Upper lobe of left lung (tissue), 6 donors: ENCODE measurements around the gene ACAP3. TPM values are rescaled to one million over a fixed set of nuclear protein-coding genes. Genes with fewer than 3 reads are reported as not detected.
"Not testable (repeated sequence)": the region's sequence is repeated elsewhere in the genome, so short reads cannot be mapped to it uniquely, and the experiment has no call there.

ENCODE experiments used
- ATAC-seq, 2 donors: fragments of 200-7000 bp; cut with Tn5 transposase; one replicate each; pipeline ENCODE4 v1.9.1; 2022; ENCODE audit warnings: mild to moderate bottlenecking in 2 of 2, moderate library complexity in 2 of 2; ENCODE audit not compliant: low FRiP score in 2 of 2
- DNase-seq, 2 donors: peaks; one replicate each; pipeline ENCODE4 v3.0.0-alpha.2; 2019 to 2020
- H3K27ac ChIP-seq, 4 donors: fragments of 200-600 bp; sonication (generic); one replicate each; pipeline ENCODE4 v1.5.1; 2016 to 2019
- H3K27me3 ChIP-seq, 4 donors: fragments of 200-600 bp; sonication (generic); one replicate each; pipeline ENCODE4 v1.5.1; 2017 to 2019
- H3K36me3 ChIP-seq, 4 donors: fragments of 200-600 bp; sonication (generic); one replicate each; pipeline ENCODE4 v1.5.1; 2016 to 2019
- H3K4me1 ChIP-seq, 4 donors: fragments of 200-600 bp; sonication (generic); one replicate each; pipeline ENCODE4 v1.5.1; 2018 to 2019
- H3K4me3 ChIP-seq, 4 donors: fragments of 200-600 bp; sonication (generic); one replicate each; pipeline ENCODE4 v1.5.1; 2017 to 2019; ENCODE audit warnings: mild to moderate bottlenecking in 2 of 4, moderate library complexity in 1 of 4
- H3K9me3 ChIP-seq, 4 donors: fragments of 200-600 bp; sonication (generic); one replicate each; pipeline ENCODE4 v1.5.1; 2018 to 2019
- EP300 ChIP-seq, 4 donors: sonication (generic); formaldehyde crosslinking; IDR thresholded peaks; one replicate each; pipeline ENCODE4 v1.5.1; 2017; ENCODE audit warnings: antibody characterized with exemption in 4 of 4, control low read depth in 2 of 4
- POLR2A ChIP-seq, 4 donors: fragments of 450-650 bp; IDR thresholded peaks; one replicate each; pipeline ENCODE4 v1.5.1; 2016 to 2017; ENCODE audit warnings: antibody characterized with exemption in 4 of 4, mild to moderate bottlenecking in 2 of 4
- POLR2AphosphoS5 ChIP-seq, 2 donors: sonication (generic); formaldehyde crosslinking; IDR thresholded peaks; one replicate each; pipeline ENCODE4 v1.5.1; 2017; ENCODE audit warnings: antibody characterized with exemption in 2 of 2
- WGBS, 2 donors: methylation state at CpG; one replicate each; pipeline ENCODE4 v1.1.5; 2017 to 2018; 5-methylcytosine and 5-hydroxymethylcytosine counted together
- total RNA-seq, 6 donors: library from RNA; depleted of rRNA in 4 of 6; stranded (reverse); fragments of >200 nt in 4 of 6; gene quantifications; one replicate each; pipeline versions ENCODE4 v1.1.0 to v1.2.1, GENCODE V29; 2016 to 2021
- TF ChIP-seq, protein P1 (sequence below), 6 experiments: fragments of 450-650 bp in 4 of 6; fragments of 200-600 bp in 2 of 6; sonication (generic) in 2 of 6; IDR thresholded peaks; one replicate each; pipeline ENCODE4 v1.5.1; 2016 to 2019; ENCODE audit warnings: antibody characterized with exemption in 6 of 6
- donor health status: DM: no; HTN: no; CAD: no; lungs with moderate emphysema.
- donor health status: DM: no; HTN: yes; CAD: no; lungs with severe emphysema.

Gene ACAP3
- total RNA-seq, 6 donors from 2014 or later = 33.5 to 166 (median 60.1) TPM

DNA sequence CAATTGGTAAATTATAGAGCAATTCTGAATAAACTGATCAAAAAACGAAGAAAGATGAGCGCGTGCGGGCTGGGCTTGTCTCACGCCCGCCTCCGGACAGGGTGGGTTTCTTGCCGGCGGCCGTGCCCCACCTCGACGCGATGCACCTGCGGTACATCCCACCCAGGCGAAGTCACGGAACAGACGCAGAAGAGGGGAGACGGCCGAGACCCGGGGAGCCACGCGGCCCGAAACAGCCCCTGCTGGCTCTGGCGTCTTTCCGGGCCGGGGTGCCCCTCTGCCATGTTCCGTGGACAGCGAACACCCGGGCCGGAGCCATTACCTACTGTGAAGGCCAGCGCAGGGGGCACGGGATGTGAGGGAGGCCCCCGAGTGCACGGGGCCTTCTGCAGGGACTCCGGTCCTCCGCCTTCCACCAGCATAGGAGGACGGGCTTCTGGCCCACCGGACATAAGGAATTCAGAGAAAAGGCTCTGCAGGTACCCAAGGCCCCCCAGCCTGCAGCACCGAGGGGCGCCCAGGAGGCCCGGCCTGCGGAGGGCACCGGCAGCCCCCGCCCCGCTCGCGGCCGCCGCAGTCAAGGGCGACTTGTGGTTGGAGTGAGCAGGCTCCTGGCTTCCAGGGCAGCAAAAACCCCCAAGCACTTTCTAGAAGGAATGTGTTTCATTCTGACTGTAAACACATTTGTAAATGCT is 53.6 kb downstream of the ACAP3 start:
- peaks cover 0 to 8% (median 2%) of the 10 kb centered on the region in 4 donors for H3K4me1 ChIP-seq
- peaks cover 24 to 61% (median 44%) of the 10 kb centered on the region in 4 donors for H3K36me3 ChIP-seq
- H3K27me3 ChIP-seq = no peaks in the 10 kb centered on the region
- WGBS, 2 donors = 94 to 96% methylated on average over 30 to 50 of the region's 50 CpGs
- H3K9me3 ChIP-seq = no peaks in the 10 kb centered on the region
- DNase-seq = peak in 1 of 2 donors; percentile 81
- no peak for ATAC-seq
- no peak for TF ChIP-seq POLR2AphosphoS5 (IDR thresholded peaks at IDR 0.05)
- no peak for TF ChIP-seq EP300 (IDR thresholded peaks at IDR 0.05)
- TF ChIP-seq, protein P1, sequence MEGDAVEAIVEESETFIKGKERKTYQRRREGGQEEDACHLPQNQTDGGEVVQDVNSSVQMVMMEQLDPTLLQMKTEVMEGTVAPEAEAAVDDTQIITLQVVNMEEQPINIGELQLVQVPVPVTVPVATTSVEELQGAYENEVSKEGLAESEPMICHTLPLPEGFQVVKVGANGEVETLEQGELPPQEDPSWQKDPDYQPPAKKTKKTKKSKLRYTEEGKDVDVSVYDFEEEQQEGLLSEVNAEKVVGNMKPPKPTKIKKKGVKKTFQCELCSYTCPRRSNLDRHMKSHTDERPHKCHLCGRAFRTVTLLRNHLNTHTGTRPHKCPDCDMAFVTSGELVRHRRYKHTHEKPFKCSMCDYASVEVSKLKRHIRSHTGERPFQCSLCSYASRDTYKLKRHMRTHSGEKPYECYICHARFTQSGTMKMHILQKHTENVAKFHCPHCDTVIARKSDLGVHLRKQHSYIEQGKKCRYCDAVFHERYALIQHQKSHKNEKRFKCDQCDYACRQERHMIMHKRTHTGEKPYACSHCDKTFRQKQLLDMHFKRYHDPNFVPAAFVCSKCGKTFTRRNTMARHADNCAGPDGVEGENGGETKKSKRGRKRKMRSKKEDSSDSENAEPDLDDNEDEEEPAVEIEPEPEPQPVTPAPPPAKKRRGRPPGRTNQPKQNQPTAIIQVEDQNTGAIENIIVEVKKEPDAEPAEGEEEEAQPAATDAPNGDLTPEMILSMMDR (IDR thresholded peaks at IDR 0.05) = no peak
- TF ChIP-seq POLR2A (IDR thresholded peaks at IDR 0.05) = no peak
- no peak overlapping the region for H3K4me3 ChIP-seq
- H3K27ac ChIP-seq = no peak overlapping the region

DNA sequence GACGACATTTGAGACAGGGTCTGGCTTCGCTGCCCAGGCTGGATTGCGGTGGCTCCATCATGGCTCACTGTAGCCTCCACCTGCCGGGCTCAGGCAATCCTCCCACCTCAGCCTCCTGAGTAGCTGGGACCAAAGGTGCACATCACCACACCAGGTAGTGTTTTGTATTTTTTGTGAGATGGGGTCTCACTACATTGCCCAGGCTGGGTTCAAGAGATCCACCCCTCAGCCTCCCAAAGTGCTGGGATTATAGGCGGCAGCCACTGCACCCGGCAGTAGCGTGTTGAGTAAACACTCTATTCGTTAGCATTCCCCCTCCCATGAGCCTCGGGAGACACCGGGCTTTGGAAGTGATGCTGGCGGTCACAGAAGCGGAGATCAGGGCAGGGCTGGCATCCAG is 54.4 kb downstream of the ACAP3 start:
- DNase-seq = no peak
- peaks cover 0 to 3% (median under 1%) of the 10 kb centered on the region in 4 donors for H3K4me1 ChIP-seq
- WGBS, 2 donors = 87 to 93% methylated on average over 12 of the region's 12 CpGs
- no peak for TF ChIP-seq POLR2A (IDR thresholded peaks at IDR 0.05)
- TF ChIP-seq EP300 (IDR thresholded peaks at IDR 0.05) = no peak
- TF ChIP-seq POLR2AphosphoS5 (IDR thresholded peaks at IDR 0.05) = no peak
- TF ChIP-seq, protein P1 (IDR thresholded peaks at IDR 0.05) = no peak
- H3K27me3 ChIP-seq = no peaks in the 10 kb centered on the region
- H3K27ac ChIP-seq = no peak overlapping the region
- H3K36me3 ChIP-seq = peaks cover 21 to 53% (median 38%) of the 10 kb centered on the region in 4 donors
- no peak overlapping the region for H3K4me3 ChIP-seq
- no peaks in the 10 kb centered on the region for H3K9me3 ChIP-seq
- ATAC-seq = no peak

DNA sequence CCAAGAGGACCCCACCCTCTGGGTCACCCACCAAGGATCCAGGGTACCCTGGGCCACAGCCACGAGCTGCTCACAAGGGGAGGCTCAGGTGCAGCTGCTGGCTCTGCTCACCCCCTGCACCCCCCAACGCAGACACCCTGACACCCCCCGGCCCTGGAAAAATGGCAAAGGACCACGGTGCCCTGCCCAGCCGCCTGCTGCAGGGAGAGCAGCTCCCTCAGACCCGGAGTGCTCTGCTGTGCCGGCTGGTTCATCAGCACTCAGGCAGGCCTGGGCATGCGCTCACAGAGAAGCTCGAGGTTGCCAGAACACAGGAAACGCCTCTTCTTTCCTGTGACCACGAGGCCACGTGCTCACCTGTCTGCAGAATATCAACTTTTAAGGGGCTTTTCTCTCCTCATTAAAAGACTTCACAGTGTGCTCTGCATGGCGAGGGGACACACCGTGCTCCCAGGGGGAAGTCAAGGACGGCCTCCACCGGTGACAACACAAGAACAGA is 56.9 kb downstream of the ACAP3 start:
- no peak for ATAC-seq
- H3K9me3 ChIP-seq = no peaks in the 10 kb centered on the region
- peak in 1 of 2 donors; percentile 62 for DNase-seq

DNA sequence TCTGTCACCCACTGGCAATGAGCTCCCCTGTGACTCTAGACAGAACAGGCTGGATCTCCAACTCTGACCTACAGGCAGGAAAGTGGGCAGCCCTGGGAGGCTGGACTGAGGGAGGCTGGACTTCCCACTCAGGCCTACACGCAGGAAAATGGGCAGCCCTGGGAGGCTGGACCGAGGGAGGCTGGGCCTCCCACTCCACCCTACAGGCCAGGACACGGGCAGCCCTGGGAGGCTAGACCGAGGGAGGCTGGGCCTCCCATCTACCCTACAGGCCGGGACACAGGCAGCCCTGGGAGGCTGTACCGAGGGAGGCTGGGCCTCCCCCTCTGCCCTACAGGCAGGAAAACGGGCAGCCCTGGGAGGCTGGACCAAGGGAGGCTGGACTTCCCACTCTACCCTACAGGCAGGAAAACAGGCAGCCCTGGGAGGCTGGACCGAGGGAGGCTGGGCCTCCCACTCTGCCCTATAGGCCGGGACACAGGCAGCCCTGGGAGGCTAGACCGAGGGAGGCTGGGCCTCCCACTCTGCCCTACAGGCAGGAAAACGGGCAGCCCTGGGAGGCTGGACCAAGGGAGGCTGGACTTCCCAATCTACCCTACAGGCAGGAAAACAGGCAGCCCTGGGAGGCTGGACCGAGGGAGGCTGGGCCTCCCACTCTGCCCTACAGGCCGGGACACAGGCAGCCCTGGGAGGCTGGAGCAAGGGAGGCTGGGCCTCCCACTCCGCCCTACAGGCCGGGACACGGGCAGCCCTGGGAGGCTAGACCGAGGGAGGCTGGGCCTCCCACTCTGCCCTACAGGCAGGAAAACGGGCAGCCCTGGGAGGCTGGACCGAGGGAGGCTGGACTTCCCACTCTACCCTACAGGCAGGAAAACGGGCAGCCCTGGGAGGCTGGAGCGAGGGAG is 59.5 kb downstream of the ACAP3 start:
- DNase-seq, H3K9me3 ChIP-seq, H3K27ac ChIP-seq, H3K4me3 ChIP-seq, ATAC-seq: not testable (repeated sequence)
- Histone ChIP-seq H3K36me3 (peaks cover 0 to 13% (median 5%) of the 10 kb centered on the region in 4 donors), H3K27me3 (peaks cover 0 to 25% (median 12%) of the 10 kb centered on the region in 4 donors), H3K4me1 (peaks cover 5 to 23% (median 9%) of the 10 kb centered on the region in 4 donors)
- WGBS, 2 donors = 76 to 93% methylated on average over 3 to 13 of the region's 21 CpGs

More for the DNA sequence above, 56.9 kb downstream of the ACAP3 start:
- WGBS, 2 donors = 80 to 82% methylated on average over 6 to 11 of the region's 16 CpGs
- Histone ChIP-seq H3K27ac (no peak overlapping the region), H3K4me1 (peaks cover 5 to 16% (median 9%) of the 10 kb centered on the region in 4 donors), H3K36me3 (peaks cover 16 to 39% (median 27%) of the 10 kb centered on the region in 4 donors), H3K4me3 (no peak overlapping the region), H3K27me3 (peaks cover 0 to 19% (median 8%) of the 10 kb centered on the region in 4 donors)
- TF ChIP-seq POLR2AphosphoS5 (IDR thresholded peaks at IDR 0.05) (no peak), POLR2A (IDR thresholded peaks at IDR 0.05) (no peak), EP300 (IDR thresholded peaks at IDR 0.05) (no peak)
- TF ChIP-seq, protein P1 (IDR thresholded peaks at IDR 0.05) = no peak
